Stimulated activated CD8-positive, alpha-beta memory T cell treated with anti-CD3 and anti-CD28 coated beads, Interleukin-15, amount 100 ng/mL, for 48 hours (primary cell): ENCODE results near the gene KCNN1.
A peak's percentile ranks its signal among the peaks of the same experiment; 100 is the strongest.
"Not testable (repeated sequence)": the region's sequence is repeated elsewhere in the genome, so short reads cannot be mapped to it uniquely, and the experiment has no call there.

ENCODE experiments used
- DNase-seq, 2 donors: peaks; one replicate each; pipeline ENCODE4 v3.0.0-alpha.2; 2020; ENCODE audit warnings: low read depth in 2 of 2

Gene KCNN1

GRCh38 chr19:18027151-18027550, 60.2 kb downstream of the KCNN1 start:
- DNase-seq, result no peak

GRCh38 chr19:18029617-18030338, 62.9 kb downstream of the KCNN1 start:
- no peak for DNase-seq

GRCh38 chr19:18031401-18031800, 64.5 kb downstream of the KCNN1 start:
- not testable (repeated sequence) for DNase-seq

- DNase-seq, result not testable (repeated sequence)
These were observed 65.2 kb downstream of the KCNN1 start for GRCh38 chr19:18032102-18032501.

GRCh38 chr19:18041054-18041453, 74.1 kb downstream of the KCNN1 start:
- no peak for DNase-seq

GRCh38 chr19:18043676-18044075, 76.8 kb downstream of the KCNN1 start:
- no peak for DNase-seq

GRCh38 chr19:18044825-18045304, 78.0 kb downstream of the KCNN1 start:
- DNase-seq, result peak; percentile 85 to 88

GRCh38 chr19:18045307-18046050, 78.6 kb downstream of the KCNN1 start:
- DNase-seq, result no peak

GRCh38 chr19:18046059-18046718, 79.3 kb downstream of the KCNN1 start:
- DNase-seq, result peak in 1 of 2 donors; percentile 20

- no peak for DNase-seq
These were observed 82.5 kb downstream of the KCNN1 start for GRCh38 chr19:18049385-18049784.
